ENCODE results near the gene CXCL5. TPM values are rescaled to one million over a fixed set of nuclear protein-coding genes. Genes with fewer than 3 reads are reported as not detected.

The CXCL5 gene
- total RNA-seq, 2 donors from 2014 or later = 0.13 to 1.0 TPM

DNA sequence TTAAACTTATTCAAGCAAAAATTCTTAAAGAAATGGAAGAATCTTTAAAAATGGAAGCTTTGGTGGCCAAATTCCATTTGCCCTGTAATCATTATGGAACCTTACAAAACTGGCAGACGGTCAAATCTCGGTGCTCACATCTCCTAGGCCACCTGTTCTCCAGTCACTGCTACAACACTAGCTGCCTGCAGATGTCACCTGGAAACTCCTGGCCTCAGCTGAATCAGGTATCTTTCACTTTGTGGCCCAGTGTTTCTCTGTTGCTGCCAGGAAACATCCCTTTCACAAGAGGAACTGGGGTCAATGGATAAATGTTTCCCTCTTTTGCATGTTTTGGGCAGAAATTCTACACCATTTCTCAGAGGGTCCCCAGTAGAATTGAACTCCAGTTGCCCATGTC, 44.2 kb upstream of the CXCL5 start:
- no peak overlapping the region for H3K4me3 ChIP-seq
- no peak overlapping the region for H3K9ac ChIP-seq (ENCODE audit: low read depth in 2 of 2, low read length in 2 of 2)
- H3K4me1 ChIP-seq = peaks cover 3% of the 10 kb centered on the region
- intact Hi-C loops (cut with DNase I) = no loop called here
- H3K36me3 ChIP-seq = no peaks in the 10 kb centered on the region
- no peaks in the 10 kb centered on the region for H3K27me3 ChIP-seq
- peak; percentile 49 for DNase-seq
- TF ChIP-seq, protein P1, sequence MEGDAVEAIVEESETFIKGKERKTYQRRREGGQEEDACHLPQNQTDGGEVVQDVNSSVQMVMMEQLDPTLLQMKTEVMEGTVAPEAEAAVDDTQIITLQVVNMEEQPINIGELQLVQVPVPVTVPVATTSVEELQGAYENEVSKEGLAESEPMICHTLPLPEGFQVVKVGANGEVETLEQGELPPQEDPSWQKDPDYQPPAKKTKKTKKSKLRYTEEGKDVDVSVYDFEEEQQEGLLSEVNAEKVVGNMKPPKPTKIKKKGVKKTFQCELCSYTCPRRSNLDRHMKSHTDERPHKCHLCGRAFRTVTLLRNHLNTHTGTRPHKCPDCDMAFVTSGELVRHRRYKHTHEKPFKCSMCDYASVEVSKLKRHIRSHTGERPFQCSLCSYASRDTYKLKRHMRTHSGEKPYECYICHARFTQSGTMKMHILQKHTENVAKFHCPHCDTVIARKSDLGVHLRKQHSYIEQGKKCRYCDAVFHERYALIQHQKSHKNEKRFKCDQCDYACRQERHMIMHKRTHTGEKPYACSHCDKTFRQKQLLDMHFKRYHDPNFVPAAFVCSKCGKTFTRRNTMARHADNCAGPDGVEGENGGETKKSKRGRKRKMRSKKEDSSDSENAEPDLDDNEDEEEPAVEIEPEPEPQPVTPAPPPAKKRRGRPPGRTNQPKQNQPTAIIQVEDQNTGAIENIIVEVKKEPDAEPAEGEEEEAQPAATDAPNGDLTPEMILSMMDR (IDR thresholded peaks at IDR 0.05) = no peak
- H3K27ac ChIP-seq = no peak overlapping the region
- H3K9me3 ChIP-seq = no peaks in the 10 kb centered on the region

GRCh38 chr4:74041418-74041817, 42.9 kb upstream of the CXCL5 start:
- Histone ChIP-seq H3K27ac (no peak overlapping the region), H3K36me3 (no peaks in the 10 kb centered on the region), H3K4me1 (peaks cover 3% of the 10 kb centered on the region), H3K9me3 (no peaks in the 10 kb centered on the region), H3K27me3 (no peaks in the 10 kb centered on the region), H3K4me3 (no peak overlapping the region), H3K9ac (ENCODE audit: low read depth in 2 of 2, low read length in 2 of 2) (no peak overlapping the region)
- no peak for DNase-seq
- intact Hi-C loops (cut with DNase I) = no loop called here
- TF ChIP-seq, protein P1 (IDR thresholded peaks at IDR 0.05) = no peak

- peak overlapping the region; percentile 59 for H3K4me3 ChIP-seq
- TF ChIP-seq, protein P1 (IDR thresholded peaks at IDR 0.05) = no peak
- intact Hi-C loops (cut with DNase I) = loop anchor here (5.0 kb wide), 1 partner anchor 172 kb away; the partner anchor contains the start of gene CXCL1
- peak overlapping the region; percentile 68 for H3K27ac ChIP-seq
- DNase-seq = no peak
- H3K36me3 ChIP-seq = no peaks in the 10 kb centered on the region
- H3K9ac ChIP-seq (ENCODE audit: low read depth in 2 of 2, low read length in 2 of 2) = peak overlapping the region in 1 of 2 donors; percentile 89
- no peaks in the 10 kb centered on the region for H3K9me3 ChIP-seq
- H3K27me3 ChIP-seq = no peaks in the 10 kb centered on the region
- no peaks in the 10 kb centered on the region for H3K4me1 ChIP-seq
Measured at GRCh38 chr4:74039315-74039763, 40.9 kb upstream of the CXCL5 start.

DNA sequence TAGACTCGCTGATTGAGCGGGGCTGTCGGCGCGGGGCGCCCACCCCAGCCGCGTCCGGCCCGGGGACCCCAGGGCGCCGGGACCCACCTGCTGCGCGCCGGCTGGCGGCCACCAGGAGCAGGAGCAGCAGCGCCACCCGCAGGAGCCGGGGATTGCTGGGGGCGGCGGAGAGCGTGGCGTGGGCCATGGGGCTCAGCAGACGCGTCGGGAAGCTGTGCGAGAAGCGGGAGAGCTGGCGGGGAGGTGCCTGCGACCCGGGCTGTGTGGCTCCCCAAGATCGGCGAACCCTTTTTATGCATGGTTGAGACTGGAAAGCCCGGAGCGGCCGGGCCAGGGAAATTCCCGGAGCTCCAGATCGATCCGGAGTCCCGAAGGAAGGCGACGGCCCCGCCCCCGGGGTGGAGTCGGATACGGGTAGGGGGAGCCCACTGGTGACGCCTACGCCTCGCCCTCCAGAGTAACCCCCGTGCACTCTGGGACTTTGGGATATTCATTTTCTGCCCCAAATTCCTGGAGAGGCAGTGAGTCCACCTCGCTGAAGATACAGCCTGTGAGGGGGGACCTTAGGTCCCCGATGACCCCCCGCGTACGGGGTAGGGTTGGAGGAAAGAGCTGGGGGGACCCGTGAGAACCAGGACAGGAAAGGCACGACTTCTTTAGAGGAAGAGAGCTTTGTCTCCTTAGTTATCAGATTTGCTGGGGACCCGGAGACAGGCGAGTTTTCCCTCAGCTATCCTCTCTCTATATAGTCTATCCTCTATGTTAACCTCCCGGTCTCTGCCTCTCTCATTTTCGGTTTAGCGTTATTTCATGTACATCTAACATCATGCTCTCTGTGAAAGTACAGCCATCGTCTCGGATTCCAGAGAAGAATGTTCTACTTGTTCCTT, 40.2 kb upstream of the CXCL5 start, which contains the start of gene CXCL3:
CXCL3 (minus strand) TSS at position 265 of the 890 bp plus-strand sequence; CDS start at position 187, 78 bp downstream.
- Histone ChIP-seq H3K4me3 (peak within 1 kb of the TSS; percentile 59), H3K4me1 (no peaks in the 10 kb centered on the region), H3K9me3 (no peaks in the 10 kb centered on the region), H3K27ac (peak within 1 kb of the TSS; percentile 68), H3K36me3 (no peaks in the 10 kb centered on the region), H3K27me3 (no peaks in the 10 kb centered on the region), H3K9ac (ENCODE audit: low read depth in 2 of 2, low read length in 2 of 2) (peak within 1 kb of the TSS; percentile 82 to 89)
- peak; percentile 95 for DNase-seq
- intact Hi-C loops (cut with DNase I) = loop anchor here (5.0 kb wide), 1 partner anchor 171 kb away; the partner anchor contains the start of gene CXCL1
- TF ChIP-seq, protein P1 (IDR thresholded peaks at IDR 0.05) = peak; percentile 40

DNA sequence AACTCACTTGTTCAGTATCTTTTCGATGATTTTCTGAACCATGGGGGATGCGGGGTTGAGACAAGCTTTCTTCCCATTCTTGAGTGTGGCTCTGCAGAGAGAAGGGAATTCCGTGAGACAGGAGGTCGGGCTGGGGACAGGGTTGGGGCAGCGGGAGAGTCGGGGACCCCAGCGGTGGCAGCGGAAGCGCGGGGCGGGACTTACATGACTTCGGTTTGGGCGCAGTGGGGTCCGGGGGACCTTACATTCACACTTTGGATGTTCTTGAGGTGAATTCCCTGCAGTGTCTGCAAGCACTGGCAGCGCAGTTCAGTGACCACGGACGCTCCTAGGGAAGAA, 39.6 kb upstream of the CXCL5 start:
- intact Hi-C loops (cut with DNase I) = loop anchor here (5.0 kb wide), 1 partner anchor 171 kb away; the partner anchor contains the start of gene CXCL1

More for the DNA sequence above, 39.6 kb upstream of the CXCL5 start:
- DNase-seq = peak; percentile 34
- Histone ChIP-seq H3K4me3 (peak overlapping the region; percentile 59), H3K9me3 (no peaks in the 10 kb centered on the region), H3K27me3 (no peaks in the 10 kb centered on the region), H3K4me1 (no peaks in the 10 kb centered on the region), H3K9ac (ENCODE audit: low read depth in 2 of 2, low read length in 2 of 2) (peak overlapping the region; percentile 82 to 89), H3K36me3 (no peaks in the 10 kb centered on the region), H3K27ac (peak overlapping the region; percentile 68)
- TF ChIP-seq, protein P1 (IDR thresholded peaks at IDR 0.05) = no peak
